ENCODE results near the gene NARS2.
A peak's percentile ranks its signal among the peaks of the same experiment; 100 is the strongest.

Gene NARS2

DNA sequence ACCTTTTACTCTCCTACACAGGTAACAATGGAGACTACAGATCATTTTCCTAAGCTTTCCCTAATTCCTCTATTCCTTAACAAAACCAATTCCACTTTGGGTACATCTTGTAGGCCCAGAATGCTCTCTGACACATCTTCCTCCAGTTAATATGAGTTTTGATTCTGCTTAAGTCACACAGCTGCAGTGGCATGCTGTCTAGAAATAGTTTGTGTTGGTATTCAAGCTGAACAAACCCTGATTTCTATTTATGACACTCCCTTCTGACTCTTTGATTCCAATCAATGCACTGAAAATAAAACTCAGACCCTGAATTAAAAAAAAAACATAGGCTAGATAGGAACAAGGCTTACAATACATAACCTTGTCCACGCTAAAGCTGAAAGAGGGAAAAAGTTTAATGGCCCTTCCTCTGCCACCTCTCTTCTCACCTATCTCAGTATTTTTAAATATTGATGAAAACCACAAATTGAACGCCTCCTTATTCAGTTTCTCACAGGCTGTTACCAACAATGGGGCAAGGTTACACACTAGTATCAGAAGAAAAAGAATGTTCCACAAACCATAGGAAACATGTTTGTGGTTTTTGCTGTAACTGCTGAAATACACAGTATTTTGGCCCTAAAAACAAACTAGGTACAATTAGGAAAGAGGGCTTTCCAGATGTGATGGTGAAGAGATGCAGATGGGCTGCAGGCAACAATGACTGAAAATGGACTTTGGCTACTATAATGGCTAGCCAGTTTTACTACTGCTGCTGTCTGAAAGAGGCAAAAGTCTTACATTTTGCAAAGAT lies 121.3 kb downstream of the NARS2 start:
- no CpG with 5 or more reads among the region's 2 CpGs for whole genome bisulfite sequencing (ENCODE audit: extremely low coverage, insufficient coverage, insufficient read length)
- no peak overlapping the region for H2AK5ac ChIP-seq (ENCODE audit: low read length)
- H2AFZ ChIP-seq (ENCODE audit: insufficient read depth, low read length, poor library complexity): no peak overlapping the region
- no peak overlapping the region for H4K12ac ChIP-seq (ENCODE audit: low read depth, low read length)
- no peaks in the 10 kb centered on the region for H3K79me1 ChIP-seq (ENCODE audit: low read length)
- no peaks in the 10 kb centered on the region for H3K36me3 ChIP-seq (ENCODE audit: control insufficient read depth in 1 of 2, insufficient read depth in 2 of 2, low read length in 2 of 2)
- no peaks in the 10 kb centered on the region for H3K9me3 ChIP-seq (ENCODE audit: insufficient read depth, low read depth, low read length)
- no peak overlapping the region for H4K91ac ChIP-seq (ENCODE audit: low read depth, low read length)
- no peak overlapping the region for H2BK12ac ChIP-seq (ENCODE audit: low read length)
- no peaks in the 10 kb centered on the region for H3K27me3 ChIP-seq (ENCODE audit: insufficient read depth, low read length)
- H3K79me2 ChIP-seq (ENCODE audit: control insufficient read depth, insufficient read depth, low read length, poor library complexity): no peaks in the 10 kb centered on the region
- H3K4ac ChIP-seq (ENCODE audit: low read depth, low read length): no peak overlapping the region
- DNase-seq: no peak
- no peak overlapping the region for H2BK120ac ChIP-seq (ENCODE audit: insufficient read depth, low read length, poor library complexity)
- no peak overlapping the region for H3K4me3 ChIP-seq (ENCODE audit: low read depth, low read length)
- H3K9ac ChIP-seq (ENCODE audit: low read length): no peak overlapping the region
- H3K18ac ChIP-seq (ENCODE audit: low read length): no peak overlapping the region
- no peaks in the 10 kb centered on the region for H3K4me1 ChIP-seq (ENCODE audit: control insufficient read depth in 1 of 2, insufficient read depth in 2 of 2, low read length in 2 of 2)
- no peak overlapping the region for H4K8ac ChIP-seq (ENCODE audit: low read depth, low read length)
- no peak overlapping the region for H3K27ac ChIP-seq (ENCODE audit: low read depth, low read length)
- no peak overlapping the region for H3K4me2 ChIP-seq (ENCODE audit: low read length)
- H3K14ac ChIP-seq (ENCODE audit: low read length): no peak overlapping the region
- no peak overlapping the region for H2BK5ac ChIP-seq (ENCODE audit: low read depth, low read length, poor library complexity)
- H3K23ac ChIP-seq (ENCODE audit: low read length): no peak overlapping the region

DNA sequence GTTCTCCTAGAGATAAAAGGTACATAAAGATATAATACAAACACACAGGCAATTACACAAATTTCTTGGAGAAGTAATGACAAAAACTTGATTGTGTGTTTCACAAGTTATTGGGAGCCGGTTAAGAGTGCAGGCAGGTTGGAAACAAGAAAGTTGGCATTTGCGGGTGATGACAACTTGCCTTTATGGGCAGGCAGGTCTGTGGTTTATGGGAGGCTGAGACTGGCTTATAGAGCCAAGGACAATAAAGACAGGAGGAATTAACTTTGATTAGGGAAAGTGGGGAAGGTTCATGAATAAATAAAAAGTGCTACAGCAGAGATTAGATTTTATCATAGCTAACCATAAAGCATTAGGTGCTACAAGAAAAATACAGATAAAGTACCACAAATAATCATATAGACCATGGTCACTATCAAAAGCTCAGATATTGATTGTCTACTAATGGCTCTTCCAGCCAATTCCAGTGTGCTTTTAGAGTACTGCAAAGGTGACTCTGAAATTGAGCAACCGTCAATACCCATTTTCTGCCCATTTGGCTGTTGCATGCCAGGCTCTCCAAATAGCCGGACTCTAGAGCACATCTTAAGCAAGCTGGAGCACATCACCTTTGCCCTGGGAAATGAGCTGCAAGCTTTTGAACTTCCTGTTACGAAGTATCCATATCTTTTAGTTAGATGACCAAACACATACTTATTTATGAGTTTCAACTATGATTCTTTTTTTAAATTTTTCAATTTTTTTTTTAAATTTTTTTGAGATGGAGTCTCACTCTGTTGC lies 123.1 kb downstream of the NARS2 start:
- Histone ChIP-seq H3K27ac (ENCODE audit: low read depth, low read length) (no peak overlapping the region), H3K27me3 (ENCODE audit: insufficient read depth, low read length) (no peaks in the 10 kb centered on the region), H3K4ac (ENCODE audit: low read depth, low read length) (no peak overlapping the region), H3K79me1 (ENCODE audit: low read length) (no peaks in the 10 kb centered on the region), H3K4me1 (ENCODE audit: control insufficient read depth in 1 of 2, insufficient read depth in 2 of 2, low read length in 2 of 2) (no peaks in the 10 kb centered on the region), H2BK5ac (ENCODE audit: low read depth, low read length, poor library complexity) (no peak overlapping the region), H4K8ac (ENCODE audit: low read depth, low read length) (no peak overlapping the region), H4K91ac (ENCODE audit: low read depth, low read length) (no peak overlapping the region), H3K4me3 (ENCODE audit: low read depth, low read length) (no peak overlapping the region), H3K23ac (ENCODE audit: low read length) (no peak overlapping the region), H3K36me3 (ENCODE audit: control insufficient read depth in 1 of 2, insufficient read depth in 2 of 2, low read length in 2 of 2) (no peaks in the 10 kb centered on the region), H2AFZ (ENCODE audit: insufficient read depth, low read length, poor library complexity) (no peak overlapping the region), H3K9ac (ENCODE audit: low read length) (no peak overlapping the region), H3K14ac (ENCODE audit: low read length) (no peak overlapping the region), H3K18ac (ENCODE audit: low read length) (no peak overlapping the region), H2BK12ac (ENCODE audit: low read length) (no peak overlapping the region), H3K79me2 (ENCODE audit: control insufficient read depth, insufficient read depth, low read length, poor library complexity) (no peaks in the 10 kb centered on the region), H2BK120ac (ENCODE audit: insufficient read depth, low read length, poor library complexity) (no peak overlapping the region), H3K4me2 (ENCODE audit: low read length) (no peak overlapping the region), H2AK5ac (ENCODE audit: low read length) (no peak overlapping the region), H3K9me3 (ENCODE audit: insufficient read depth, low read depth, low read length) (no peaks in the 10 kb centered on the region), H4K12ac (ENCODE audit: low read depth, low read length) (no peak overlapping the region)
- no CpG with 5 or more reads among the region's 5 CpGs for WGBS (ENCODE audit: extremely low coverage, insufficient coverage, insufficient read length)
- DNase-seq: peak; percentile 38 to 65

GRCh38 chr11:78450866-78451265 lies 123.8 kb downstream of the NARS2 start:
- no CpG with 5 or more reads among the region's 2 CpGs for WGBS (ENCODE audit: extremely low coverage, insufficient coverage, insufficient read length)

GRCh38 chr11:78449866-78450265 lies 124.8 kb downstream of the NARS2 start:
- H3K9me3 ChIP-seq (ENCODE audit: insufficient read depth, low read depth, low read length): no peaks in the 10 kb centered on the region
- no peak overlapping the region for H2AK5ac ChIP-seq (ENCODE audit: low read length)
- H4K12ac ChIP-seq (ENCODE audit: low read depth, low read length): no peak overlapping the region
- no peaks in the 10 kb centered on the region for H3K36me3 ChIP-seq (ENCODE audit: control insufficient read depth in 1 of 2, insufficient read depth in 2 of 2, low read length in 2 of 2)
- no peaks in the 10 kb centered on the region for H3K79me2 ChIP-seq (ENCODE audit: control insufficient read depth, insufficient read depth, low read length, poor library complexity)
- peak; percentile 57 to 84 for DNase-seq
- no peak overlapping the region for H2BK12ac ChIP-seq (ENCODE audit: low read length)
- H3K79me1 ChIP-seq (ENCODE audit: low read length): no peaks in the 10 kb centered on the region
- no peak overlapping the region for H3K9ac ChIP-seq (ENCODE audit: low read length)
- no peak overlapping the region for H2AFZ ChIP-seq (ENCODE audit: insufficient read depth, low read length, poor library complexity)
- H4K8ac ChIP-seq (ENCODE audit: low read depth, low read length): no peak overlapping the region
- H4K91ac ChIP-seq (ENCODE audit: low read depth, low read length): no peak overlapping the region
- H3K27ac ChIP-seq (ENCODE audit: low read depth, low read length): no peak overlapping the region
- H2BK5ac ChIP-seq (ENCODE audit: low read depth, low read length, poor library complexity): no peak overlapping the region
- H3K4me2 ChIP-seq (ENCODE audit: low read length): no peak overlapping the region
- no peak overlapping the region for H3K14ac ChIP-seq (ENCODE audit: low read length)
- H3K27me3 ChIP-seq (ENCODE audit: insufficient read depth, low read length): no peaks in the 10 kb centered on the region
- no peak overlapping the region for H3K4ac ChIP-seq (ENCODE audit: low read depth, low read length)
- H3K18ac ChIP-seq (ENCODE audit: low read length): no peak overlapping the region
- no peak overlapping the region for H2BK120ac ChIP-seq (ENCODE audit: insufficient read depth, low read length, poor library complexity)
- H3K4me1 ChIP-seq (ENCODE audit: control insufficient read depth in 1 of 2, insufficient read depth in 2 of 2, low read length in 2 of 2): no peaks in the 10 kb centered on the region
- WGBS (ENCODE audit: extremely low coverage, insufficient coverage, insufficient read length): no CpG with 5 or more reads among the region's 4 CpGs
- no peak overlapping the region for H3K4me3 ChIP-seq (ENCODE audit: low read depth, low read length)
- H3K23ac ChIP-seq (ENCODE audit: low read length): no peak overlapping the region

More at GRCh38 chr11:78450866-78451265, 123.8 kb downstream of the NARS2 start:
- Histone ChIP-seq H4K8ac (ENCODE audit: low read depth, low read length) (peak overlapping the region; percentile 28), H4K12ac (ENCODE audit: low read depth, low read length) (no peak overlapping the region), H3K9ac (ENCODE audit: low read length) (no peak overlapping the region), H3K4me1 (ENCODE audit: control insufficient read depth in 1 of 2, insufficient read depth in 2 of 2, low read length in 2 of 2) (no peaks in the 10 kb centered on the region), H3K4me2 (ENCODE audit: low read length) (no peak overlapping the region), H3K79me2 (ENCODE audit: control insufficient read depth, insufficient read depth, low read length, poor library complexity) (no peaks in the 10 kb centered on the region), H2BK5ac (ENCODE audit: low read depth, low read length, poor library complexity) (no peak overlapping the region), H3K14ac (ENCODE audit: low read length) (no peak overlapping the region), H3K18ac (ENCODE audit: low read length) (no peak overlapping the region), H3K27me3 (ENCODE audit: insufficient read depth, low read length) (no peaks in the 10 kb centered on the region), H2AK5ac (ENCODE audit: low read length) (no peak overlapping the region), H3K36me3 (ENCODE audit: control insufficient read depth in 1 of 2, insufficient read depth in 2 of 2, low read length in 2 of 2) (no peaks in the 10 kb centered on the region), H3K23ac (ENCODE audit: low read length) (no peak overlapping the region), H3K27ac (ENCODE audit: low read depth, low read length) (no peak overlapping the region), H3K4ac (ENCODE audit: low read depth, low read length) (no peak overlapping the region), H3K9me3 (ENCODE audit: insufficient read depth, low read depth, low read length) (no peaks in the 10 kb centered on the region), H3K4me3 (ENCODE audit: low read depth, low read length) (no peak overlapping the region), H4K91ac (ENCODE audit: low read depth, low read length) (no peak overlapping the region), H2BK120ac (ENCODE audit: insufficient read depth, low read length, poor library complexity) (no peak overlapping the region), H3K79me1 (ENCODE audit: low read length) (no peaks in the 10 kb centered on the region), H2BK12ac (ENCODE audit: low read length) (no peak overlapping the region), H2AFZ (ENCODE audit: insufficient read depth, low read length, poor library complexity) (no peak overlapping the region)
- DNase-seq: no peak

All from trophoblast cell (in vitro differentiated cells and primary cell).